CD4-positive, alpha-beta T cell (primary cell): ENCODE measurements around the gene KCNK4. TPM values are rescaled to one million over a fixed set of nuclear protein-coding genes. Genes with fewer than 3 reads are reported as not detected.

Source experiments
- ATAC-seq: fragments of 200-7000 bp; cut with Tn5 transposase; one replicate; pipeline ENCODE4 v1.10.0; 2022; ENCODE audit warnings: mild to moderate bottlenecking; ENCODE audit not compliant: poor library complexity
- CTCF ChIA-PET: fragments of 350-600 bp; sonication (Branson Sonifier 250); formaldehyde crosslinking; loops from one replicate; lab custom pipeline; 2021; ENCODE audit warnings: antibody characterized with exemption, inconsistent platforms; lab: Charles Lee
- POLR2A ChIA-PET: fragments of 350-600 bp; sonication (Branson Sonifier 250); formaldehyde crosslinking; loops from one replicate; lab custom pipeline; 2021; ENCODE audit warnings: antibody characterized with exemption, inconsistent platforms; lab: Charles Lee
- DNase-seq, 14 experiments: peaks; one replicate each; pipeline ENCODE4 v3.0.0-alpha.2; 2013 to 2020; ENCODE audit warnings: mixed read lengths in 2 of 14
- H3K27ac ChIP-seq, 2 donors: one replicate each; pipeline versions ENCODE4 v1.5.1 to v1.7.0; 2013; ENCODE audit warnings: low read length in 2 of 2, low read depth in 1 of 2, mild to moderate bottlenecking in 1 of 2
- H3K27me3 ChIP-seq, 2 experiments: 1 replicate in 1 of 2; 2 replicates in 1 of 2; pipeline versions ENCODE4 v1.6.1 to v1.7.0; 2013; ENCODE audit warnings: low read length in 2 of 2, control low read depth in 1 of 2, mild to moderate bottlenecking in 1 of 2, moderate library complexity in 1 of 2; ENCODE audit not compliant: insufficient read depth in 2 of 2, control insufficient read depth in 1 of 2
- H3K36me3 ChIP-seq: one replicate; pipeline ENCODE4 v1.6.1; 2013; ENCODE audit warnings: low read length, control low read depth; ENCODE audit not compliant: insufficient read depth
- H3K4me1 ChIP-seq: one replicate; pipeline ENCODE4 v1.6.1; 2013; ENCODE audit warnings: low read length, control low read depth; ENCODE audit not compliant: insufficient read depth
- H3K4me3 ChIP-seq: one replicate; pipeline ENCODE4 v1.5.1; 2013; ENCODE audit warnings: mild to moderate bottlenecking, low read length, moderate library complexity
- H3K9me3 ChIP-seq, 2 experiments: 1 replicate in 1 of 2; 2 replicates in 1 of 2; pipeline versions ENCODE4 v1.6.1 to v1.7.0; 2013; ENCODE audit warnings: low read length in 2 of 2, mild to moderate bottlenecking in 2 of 2, control low read depth in 1 of 2, moderate library complexity in 1 of 2; ENCODE audit not compliant: control insufficient read depth in 1 of 2, insufficient read depth in 1 of 2
- H3K27ac Mint-ChIP-seq: one replicate; pipeline ENCODE4 v1.8.0; 2020; ENCODE audit warnings: mixed read lengths
- H3K27me3 Mint-ChIP-seq: one replicate; pipeline ENCODE4 v1.8.0; 2021; ENCODE audit warnings: mixed read lengths
- H3K36me3 Mint-ChIP-seq: one replicate; pipeline ENCODE4 v1.8.0; 2021; ENCODE audit warnings: low read depth, mixed read lengths
- H3K4me1 Mint-ChIP-seq: one replicate; pipeline ENCODE4 v1.8.0; 2021; ENCODE audit warnings: low read depth, mixed read lengths
- H3K4me3 Mint-ChIP-seq: one replicate; pipeline ENCODE4 v1.8.0; 2020; ENCODE audit warnings: mild to moderate bottlenecking, mixed read lengths
- H3K9me3 Mint-ChIP-seq: one replicate; pipeline ENCODE4 v1.8.0; 2020; ENCODE audit warnings: mixed read lengths
- CTCF ChIP-seq: fragments of 200-600 bp; IDR thresholded peaks from one replicate; pipeline ENCODE4 v1.8.0; 2022; ENCODE audit warnings: antibody characterized with exemption, mild to moderate bottlenecking
- intact Hi-C, 2 experiments: fragments of 100-400 bp; cut with DNase I in 1 of 2; cut with micrococcal nuclease in 1 of 2; formaldehyde crosslinking; loops; one replicate each; pipeline versions ENCODE4 v1.15.1 to v1.9.0; 2023 to 2025; cut with DNase I, micrococcal nuclease
- total RNA-seq, 174 experiments: library from RNA in 2 of 174; stranded (reverse) in 2 of 174; gene quantifications; one replicate each; pipeline ENCODE4 v1.2.3 and lab custom pipeline; 2021 to 2026

The KCNK4 gene
- total RNA-seq, 2 experiments from 2014 or later: 0.14 TPM; not detected in 1

GRCh38 chr11:64334764-64335735, 43.9 kb downstream of the KCNK4 start:
- H3K27me3 Mint-ChIP-seq: no peaks in the 10 kb centered on the region
- intact Hi-C loops: no loop called here
- Histone ChIP-seq H3K4me1 (peaks cover 24% of the 10 kb centered on the region), H3K27ac (no peak overlapping the region), H3K36me3 (peaks cover 14% of the 10 kb centered on the region), H3K9me3 (no peaks in the 10 kb centered on the region), H3K4me3 (no peak overlapping the region), H3K27me3 (no peaks in the 10 kb centered on the region)
- no peaks in the 10 kb centered on the region for H3K9me3 Mint-ChIP-seq
- peaks cover 32% of the 10 kb centered on the region for H3K4me1 Mint-ChIP-seq
- CTCF ChIA-PET: no interaction called here
- POLR2A ChIA-PET: no interaction called here
- H3K36me3 Mint-ChIP-seq: peaks cover 24% of the 10 kb centered on the region
- H3K27ac Mint-ChIP-seq: no peak overlapping the region
- ATAC-seq: no peak
- H3K4me3 Mint-ChIP-seq: no peak overlapping the region
- no peak for TF ChIP-seq CTCF
- DNase-seq: peak in 2 of 14 experiments; percentile 63 to 75

GRCh38 chr11:64337538-64338249, 46.6 kb downstream of the KCNK4 start:
- H3K4me3 Mint-ChIP-seq: no peak overlapping the region

More at GRCh38 chr11:64337538-64338249, 46.6 kb downstream of the KCNK4 start:
- ATAC-seq (no peak), DNase-seq (no peak)
- Histone ChIP-seq H3K27ac (no peak overlapping the region), H3K4me3 (no peak overlapping the region), H3K36me3 (peaks cover 24% of the 10 kb centered on the region), H3K9me3 (no peaks in the 10 kb centered on the region), H3K27me3 (no peaks in the 10 kb centered on the region), H3K4me1 (peaks cover 37% of the 10 kb centered on the region)
- H3K4me1 Mint-ChIP-seq: peaks cover 49% of the 10 kb centered on the region
- no peak for TF ChIP-seq CTCF
- no peak overlapping the region for H3K27ac Mint-ChIP-seq
- H3K9me3 Mint-ChIP-seq: no peaks in the 10 kb centered on the region
- H3K36me3 Mint-ChIP-seq: peaks cover 35% of the 10 kb centered on the region
- intact Hi-C loops: loop anchor here in 1 of 2 experiments (1.0 kb wide), 1 partner anchor 18 kb away; no protein-coding TSS in a partner anchor
- no peaks in the 10 kb centered on the region for H3K27me3 Mint-ChIP-seq
- ChIA-PET CTCF (no interaction called here), POLR2A (interaction anchor here (0.6 to 2.0 kb wide), 2 partner anchors 20 to 24 kb away, joined by 3 to 8 read pairs; partner anchors contain the start of genes PRDX5 and TRMT112)
